HG03135 (cell line): Measurements from ENCODE around the gene SRSF2.
"Not testable (repeated sequence)": the region's sequence is repeated elsewhere in the genome, so short reads cannot be mapped to it uniquely, and the experiment has no call there.

Experiments used
- ATAC-seq: cut with Tn5 transposase; IDR thresholded peaks from one replicate; pipeline ENCODE4 v1.9.1; 2021; ENCODE audit warnings: mild to moderate bottlenecking, moderate library complexity; ENCODE audit not compliant: unreplicated experiment

SRSF2 gene

DNA sequence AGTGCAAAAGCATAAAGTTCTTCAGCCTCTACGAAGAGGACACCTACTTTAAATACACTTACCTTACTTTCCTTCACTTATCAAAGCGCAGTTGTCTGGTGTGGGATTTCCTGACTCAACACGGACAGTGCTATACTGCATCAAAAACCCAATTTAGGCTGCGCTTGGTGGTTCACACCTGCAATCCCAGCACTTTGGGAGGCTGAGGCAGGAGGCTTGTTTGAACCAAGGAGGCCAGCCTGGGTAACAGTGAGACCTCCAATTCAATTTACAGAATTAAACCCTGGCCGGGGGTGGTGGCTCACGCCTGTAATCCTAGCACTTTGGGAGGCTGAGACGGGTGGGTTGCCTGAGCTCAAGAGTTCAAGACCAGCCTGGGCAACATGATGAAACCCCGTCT lies 14.9 kb downstream of the SRSF2 start:
- no peak for ATAC-seq

DNA sequence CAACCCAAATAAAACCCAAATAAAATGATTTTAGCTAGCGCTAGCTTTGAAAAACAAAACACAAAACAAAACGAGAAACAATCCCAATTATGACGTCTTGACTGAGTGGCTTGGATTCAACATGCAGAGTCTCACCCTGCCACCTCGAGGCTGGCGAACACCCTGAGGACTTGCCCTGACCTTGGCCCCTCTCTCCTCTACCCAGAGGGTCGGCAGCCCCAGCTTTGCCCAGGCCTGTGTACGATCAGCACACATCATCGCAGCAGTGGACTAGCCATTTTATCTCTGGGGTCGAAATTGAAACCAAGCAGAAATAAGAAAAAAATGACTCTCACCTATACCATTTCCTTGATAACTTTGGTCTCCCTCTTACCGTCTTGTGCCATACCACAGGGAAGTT lies 15.7 kb downstream of the SRSF2 start:
- ATAC-seq, result no peak

DNA sequence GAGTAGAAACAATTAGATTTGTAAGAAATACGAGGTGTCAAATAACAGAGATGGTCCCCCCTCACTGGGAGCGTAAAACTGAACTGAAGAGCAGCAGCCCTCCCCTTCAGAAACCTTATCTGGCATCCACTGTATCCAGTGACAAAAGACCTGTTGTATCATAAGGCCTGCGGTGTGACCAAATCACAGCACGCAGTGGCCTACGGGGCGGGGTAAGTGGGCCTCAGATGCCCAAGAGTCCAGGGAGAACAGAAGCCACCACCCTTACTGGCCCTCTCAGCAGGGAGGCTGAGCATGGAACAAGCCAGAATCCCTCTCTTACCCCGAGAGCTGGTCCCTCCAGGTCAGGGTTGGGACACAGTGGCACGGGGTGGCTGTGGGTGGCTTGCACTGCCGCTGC lies 16.2 kb downstream of the SRSF2 start:
- ATAC-seq, result no peak

DNA sequence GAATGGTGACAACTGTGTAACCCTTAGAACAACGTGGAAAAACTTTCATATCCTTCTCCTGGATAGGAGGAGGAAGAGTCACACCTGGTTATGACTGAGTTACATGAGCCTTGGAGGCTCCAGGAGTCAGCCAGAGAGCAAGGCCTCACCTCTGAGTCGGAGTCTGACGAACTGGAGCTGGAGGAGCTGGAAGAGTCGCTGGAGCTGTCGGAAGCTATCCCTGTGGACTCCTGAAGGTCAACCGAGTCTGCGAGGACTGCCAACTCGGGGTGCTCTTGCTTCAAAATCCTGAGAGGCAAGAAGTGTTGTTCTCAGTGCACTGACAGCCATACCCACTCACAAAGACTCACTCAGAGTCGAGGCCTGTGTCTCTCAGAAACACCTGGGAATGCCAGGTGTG lies 16.9 kb downstream of the SRSF2 start:
- ATAC-seq, result no peak

- ATAC-seq, result no peak
Measured at GRCh38 chr17:76718516-76718915, 18.6 kb downstream of the SRSF2 start.

DNA sequence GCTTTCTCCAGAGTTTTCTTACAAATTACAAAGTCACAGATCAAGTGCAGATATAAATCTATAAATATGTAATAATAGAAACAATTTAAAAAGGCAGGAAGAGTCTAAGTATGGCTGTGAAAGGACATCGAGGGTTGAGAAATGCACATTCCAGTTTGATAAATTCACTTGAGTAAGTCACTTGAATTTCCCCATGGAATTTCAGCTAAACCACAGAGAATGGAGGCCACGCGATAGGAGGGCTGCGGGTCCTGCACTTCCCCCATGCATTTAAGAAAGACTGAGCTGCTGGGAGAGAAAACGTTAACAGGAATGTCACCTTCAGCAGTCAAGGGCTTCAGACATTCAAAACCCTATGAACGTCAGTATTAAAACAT lies 20.3 kb downstream of the SRSF2 start:
- no peak for ATAC-seq

- no peak for ATAC-seq
Measured at GRCh38 chr17:76716146-76716838, 20.8 kb downstream of the SRSF2 start.

DNA sequence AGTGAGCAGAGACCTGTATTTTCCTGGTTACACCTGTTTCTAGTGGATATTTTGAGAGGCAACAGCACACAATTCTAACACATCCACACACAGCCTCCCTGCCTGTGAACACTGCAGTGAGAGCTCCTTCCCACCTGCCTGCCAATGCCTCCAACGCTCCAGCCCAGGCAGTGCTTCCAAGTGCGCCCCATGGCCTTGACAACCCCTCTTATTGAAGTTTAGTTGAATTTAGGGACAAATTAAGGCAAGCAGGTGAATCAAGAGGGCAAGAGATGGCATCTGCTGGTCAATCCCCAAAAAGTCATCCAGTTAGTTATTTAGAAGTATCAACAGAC lies 21.7 kb downstream of the SRSF2 start:
- no peak for ATAC-seq

- ATAC-seq, result no peak
Measured at GRCh38 chr17:76714822-76715495, 22.2 kb downstream of the SRSF2 start.

DNA sequence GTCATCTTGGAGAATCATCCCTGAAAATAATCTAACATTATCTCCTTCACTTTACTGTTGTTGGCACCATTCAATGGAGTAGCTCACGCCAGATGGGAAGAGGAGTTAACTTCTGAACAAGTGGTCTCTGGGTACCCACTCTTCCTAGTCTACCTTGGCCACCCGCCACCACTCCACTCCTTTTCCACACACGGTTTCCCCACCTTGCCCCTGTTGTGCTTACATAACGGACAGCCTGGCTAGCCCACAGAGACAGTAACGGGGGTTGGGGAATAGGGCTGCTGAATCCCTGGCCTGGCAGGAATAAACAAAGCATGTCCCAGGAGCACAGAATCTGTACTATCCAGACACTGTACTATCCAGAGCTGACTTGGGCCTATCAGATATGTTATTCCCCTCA lies 22.8 kb downstream of the SRSF2 start:
- no peak for ATAC-seq

DNA sequence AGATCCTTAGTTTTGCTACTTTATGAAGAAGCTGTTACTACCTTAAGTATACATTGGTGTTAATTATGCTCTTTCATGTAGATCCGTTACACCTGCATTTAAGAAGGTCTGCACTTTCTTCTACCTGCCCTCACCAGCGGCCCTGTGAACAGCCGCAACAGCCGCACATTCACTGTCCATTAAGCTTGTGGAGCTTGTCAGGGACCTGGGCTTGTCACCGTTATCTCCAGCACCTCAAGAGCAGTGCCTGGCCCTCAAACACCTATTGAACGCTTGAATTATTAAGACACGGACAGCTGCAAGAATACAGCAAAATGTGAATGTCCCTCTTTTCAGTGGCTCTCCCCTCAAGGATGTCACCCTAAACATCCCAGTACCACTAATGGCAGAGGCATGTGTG lies 23.4 kb downstream of the SRSF2 start:
- no peak for ATAC-seq

GRCh38 chr17:76712321-76712720 lies 24.8 kb downstream of the SRSF2 start:
- not testable (repeated sequence) for ATAC-seq

- ATAC-seq, result no peak
Measured at GRCh38 chr17:76710863-76711611, 26.1 kb downstream of the SRSF2 start, which contains the start of gene MXRA7. MXRA7 (minus strand) TSS chr17:76710965; CDS start chr17:76710946, 19 bp downstream.

DNA sequence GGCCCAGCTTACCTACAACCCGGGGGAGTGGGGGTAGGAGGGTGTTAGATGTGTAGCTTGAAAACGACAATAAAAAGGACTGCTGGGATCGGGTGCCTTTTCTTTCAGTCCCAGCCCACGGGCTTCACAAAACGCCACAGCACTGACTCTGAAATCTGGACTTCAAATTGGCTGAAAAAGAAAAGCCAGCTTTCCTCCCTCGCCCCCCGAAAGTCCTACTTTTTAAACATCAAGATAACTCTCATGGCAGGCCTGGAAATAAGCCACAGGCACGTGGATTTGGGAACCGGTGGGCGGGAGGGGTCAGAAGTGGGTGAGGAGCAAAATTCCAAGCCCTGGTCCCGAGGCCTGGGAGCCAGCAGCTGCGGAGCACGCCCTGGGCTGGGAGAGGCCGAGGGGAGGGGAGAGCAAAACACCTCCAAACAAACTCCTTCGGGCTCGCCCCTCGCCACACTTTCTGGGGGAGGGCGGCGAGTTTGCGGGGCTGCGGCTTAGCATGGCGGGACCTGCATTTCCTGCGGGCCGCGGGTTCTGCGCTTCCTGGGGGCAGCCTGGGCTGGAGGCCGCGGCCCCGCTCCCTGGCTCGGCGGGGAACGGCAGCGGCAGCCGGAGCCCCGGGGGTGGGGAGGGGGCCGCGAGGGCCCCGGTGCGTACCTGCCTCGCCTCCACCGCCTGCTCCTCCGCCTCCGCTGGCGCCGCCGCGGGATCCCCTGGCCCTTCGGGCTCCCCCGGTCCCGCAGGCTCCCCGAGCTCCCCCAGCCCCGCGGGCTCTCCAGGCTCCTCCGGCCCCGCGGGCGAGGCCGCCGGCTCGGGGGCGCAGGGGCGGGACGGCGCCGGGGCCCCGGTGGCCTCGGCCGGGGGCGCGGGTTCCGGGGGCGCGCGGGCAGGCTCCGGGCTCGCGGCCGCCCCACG lies 26.9 kb downstream of the SRSF2 start:
- ATAC-seq, result not testable (repeated sequence)

- ATAC-seq, result no peak
Measured at GRCh38 chr17:76709077-76709950, 27.8 kb downstream of the SRSF2 start.

- ATAC-seq, result no peak
Measured at GRCh38 chr17:76707985-76708807, 28.9 kb downstream of the SRSF2 start.

GRCh38 chr17:76706817-76707216 lies 30.3 kb downstream of the SRSF2 start:
- ATAC-seq, result no peak

DNA sequence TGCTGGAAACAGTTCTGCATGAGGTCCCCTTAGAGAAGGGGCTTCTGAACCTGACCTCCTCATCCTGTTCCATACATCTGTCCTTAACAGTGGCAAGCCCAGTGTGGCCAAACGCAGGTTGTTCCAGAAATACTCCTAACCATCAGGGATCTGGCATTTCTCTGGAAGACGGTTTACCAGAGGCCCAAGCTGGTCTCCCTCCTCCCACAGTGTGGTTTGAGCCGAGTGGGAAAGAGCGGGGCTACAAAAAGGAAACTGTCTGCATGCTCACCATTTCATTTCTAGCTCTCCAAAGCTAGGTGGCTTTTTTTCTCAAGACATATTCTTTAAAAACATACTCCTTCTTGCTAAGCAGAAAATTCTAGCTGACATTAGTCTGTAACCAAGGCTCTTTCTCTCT lies 32.3 kb downstream of the SRSF2 start:
- ATAC-seq, result no peak

- ATAC-seq, result no peak
Measured at GRCh38 chr17:76702941-76703637, 34.0 kb downstream of the SRSF2 start.
